Fibroblast of lung (primary cell): ENCODE measurements around the gene PCGF3. TPM values are rescaled to one million over a fixed set of nuclear protein-coding genes. Genes with fewer than 3 reads are reported as not detected.

Experiments used
- DNase-seq, 2 donors: peaks; one replicate each; pipeline versions ENCODE4 v3.0.0 to v3.0.0-alpha.2; 2010; ENCODE audit warnings: low read depth in 2 of 2
- H2AFZ ChIP-seq: 2 replicates; pipeline ENCODE4 v1.5.1; 2012; ENCODE audit warnings: low read length, control low read depth, inconsistent platforms
- H3K27ac ChIP-seq: 2 replicates; pipeline ENCODE4 v1.5.1; 2011; ENCODE audit warnings: low read length, control low read depth; ENCODE audit not compliant: insufficient read depth
- H3K27me3 ChIP-seq: 2 replicates; pipeline ENCODE4 v1.5.1; 2011; ENCODE audit warnings: mild to moderate bottlenecking, low read length; ENCODE audit not compliant: control insufficient read depth, insufficient read depth
- H3K36me3 ChIP-seq: 2 replicates; pipeline ENCODE4 v1.5.1; 2011; ENCODE audit warnings: low read length; ENCODE audit not compliant: control insufficient read depth, insufficient read depth
- H3K4me1 ChIP-seq: 2 replicates; pipeline ENCODE4 v1.5.1; 2011; ENCODE audit warnings: low read length; ENCODE audit not compliant: control insufficient read depth, insufficient read depth; ENCODE audit errors: extremely low read depth
- H3K4me2 ChIP-seq: 2 replicates; pipeline ENCODE4 v1.5.1; 2011; ENCODE audit warnings: low read length, control low read depth; ENCODE audit not compliant: insufficient read depth; ENCODE audit errors: extremely low read depth
- H3K4me3 ChIP-seq, 4 experiments: fragments of 200-600 bp in 1 of 4; sonication (generic) in 1 of 4; replicated peaks in 1 of 4; 2 replicates each; pipeline ENCODE4 v1.5.1; 2011 to 2016; ENCODE audit warnings: low read length in 4 of 4, low read depth in 3 of 4, mild to moderate bottlenecking in 3 of 4, control low read depth in 2 of 4, inconsistent platforms in 1 of 4, mixed read lengths in 1 of 4; ENCODE audit not compliant: insufficient read depth in 1 of 4; ENCODE audit errors: control extremely low read depth in 1 of 4
- H3K79me2 ChIP-seq: 2 replicates; pipeline ENCODE4 v1.5.1; 2012; ENCODE audit warnings: mild to moderate bottlenecking, low read length, inconsistent platforms; ENCODE audit not compliant: control insufficient read depth, insufficient read depth
- H3K9ac ChIP-seq: 2 replicates; pipeline ENCODE4 v1.5.1; 2011; ENCODE audit warnings: mild to moderate bottlenecking, low read length, control low read depth; ENCODE audit not compliant: insufficient read depth
- H3K9me3 ChIP-seq: 2 replicates; pipeline ENCODE4 v1.5.1; 2012; ENCODE audit warnings: low read depth, low read length; ENCODE audit not compliant: control insufficient read depth, insufficient read depth
- H4K20me1 ChIP-seq: 2 replicates; pipeline ENCODE4 v1.5.1; 2011; ENCODE audit warnings: low read length; ENCODE audit not compliant: control insufficient read depth, insufficient read depth; ENCODE audit errors: extremely low read depth
- EZH2 ChIP-seq: IDR thresholded peaks from 2 replicates; pipeline ENCODE4 v1.5.1; 2012; ENCODE audit warnings: low read length, control low read depth, mild to moderate bottlenecking; ENCODE audit errors: missing control alignments
- polyA plus RNA-seq, 2 donors: library from polyadenylated mRNA; depleted of rRNA in 1 of 2; stranded (reverse) in 1 of 2; unstranded in 1 of 2; fragments of >200 nt; gene quantifications; 2 replicates each; pipeline ENCODE4 v1.2.1, GENCODE V29; 2011 to 2012; ENCODE audit warnings: missing spikeins in 1 of 2
- total RNA-seq: library from RNA; depleted of rRNA; stranded (reverse); fragments of >200 nt; gene quantifications from 2 replicates; pipeline ENCODE4 v1.2.1, GENCODE V29; 2014
- TF ChIP-seq, protein P1 (sequence below), 2 donors: IDR thresholded peaks in 1 of 2; conservative IDR thresholded peaks in 1 of 2; 1 replicate in 1 of 2; 2 replicates in 1 of 2; pipeline ENCODE4 v1.5.1; 2011 to 2012; ENCODE audit warnings: low read length in 2 of 2, control low read depth in 1 of 2, inconsistent platforms in 1 of 2, low read depth in 1 of 2, mild to moderate bottlenecking in 1 of 2

PCGF3 gene
- total and polyA plus RNA-seq, 2 donors (not counting 1 experiment from before 2014, with no cell fraction given): 24.8 to 27.1 TPM

DNA sequence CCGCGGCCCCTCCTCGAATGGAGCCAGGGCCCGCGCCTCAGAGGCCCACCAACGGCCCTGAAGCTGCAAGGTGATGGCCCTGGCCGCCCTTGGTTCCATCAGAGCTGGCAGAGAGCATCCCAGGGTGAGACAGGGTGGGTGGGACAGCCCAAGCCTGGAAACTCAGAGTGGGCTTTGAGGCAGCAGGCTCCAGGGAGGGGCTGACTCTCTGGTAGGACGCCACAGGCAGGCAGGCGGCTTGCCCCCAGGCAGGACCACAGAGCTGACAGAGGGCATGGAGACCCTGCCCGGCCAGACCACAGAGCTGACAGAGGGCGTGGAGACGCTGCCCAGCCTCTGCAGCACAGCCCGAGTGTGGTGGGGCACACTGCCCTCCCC lies 26.5 kb upstream of the PCGF3 start:
- DNase-seq: no peak
- Histone ChIP-seq H3K9me3 (no peaks in the 10 kb centered on the region), H3K9ac (no peak overlapping the region), H3K79me2 (peaks cover 5% of the 10 kb centered on the region), H3K4me2 (no peak overlapping the region), H3K27me3 (no peaks in the 10 kb centered on the region), H3K27ac (no peak overlapping the region), H3K36me3 (peaks cover 2% of the 10 kb centered on the region), H3K4me1 (no peaks in the 10 kb centered on the region), H3K4me3 (no peak overlapping the region), H4K20me1 (no peaks in the 10 kb centered on the region), H2AFZ (no peak overlapping the region)
- no peak for TF ChIP-seq EZH2
- TF ChIP-seq, protein P1, sequence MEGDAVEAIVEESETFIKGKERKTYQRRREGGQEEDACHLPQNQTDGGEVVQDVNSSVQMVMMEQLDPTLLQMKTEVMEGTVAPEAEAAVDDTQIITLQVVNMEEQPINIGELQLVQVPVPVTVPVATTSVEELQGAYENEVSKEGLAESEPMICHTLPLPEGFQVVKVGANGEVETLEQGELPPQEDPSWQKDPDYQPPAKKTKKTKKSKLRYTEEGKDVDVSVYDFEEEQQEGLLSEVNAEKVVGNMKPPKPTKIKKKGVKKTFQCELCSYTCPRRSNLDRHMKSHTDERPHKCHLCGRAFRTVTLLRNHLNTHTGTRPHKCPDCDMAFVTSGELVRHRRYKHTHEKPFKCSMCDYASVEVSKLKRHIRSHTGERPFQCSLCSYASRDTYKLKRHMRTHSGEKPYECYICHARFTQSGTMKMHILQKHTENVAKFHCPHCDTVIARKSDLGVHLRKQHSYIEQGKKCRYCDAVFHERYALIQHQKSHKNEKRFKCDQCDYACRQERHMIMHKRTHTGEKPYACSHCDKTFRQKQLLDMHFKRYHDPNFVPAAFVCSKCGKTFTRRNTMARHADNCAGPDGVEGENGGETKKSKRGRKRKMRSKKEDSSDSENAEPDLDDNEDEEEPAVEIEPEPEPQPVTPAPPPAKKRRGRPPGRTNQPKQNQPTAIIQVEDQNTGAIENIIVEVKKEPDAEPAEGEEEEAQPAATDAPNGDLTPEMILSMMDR (conservative IDR thresholded peaks at IDR 0.05 in 1 of 2, IDR thresholded peaks at IDR 0.05 in 1 of 2; ENCODE audit: low read depth in 1 of 2, low read length in 2 of 2): no peak

DNA sequence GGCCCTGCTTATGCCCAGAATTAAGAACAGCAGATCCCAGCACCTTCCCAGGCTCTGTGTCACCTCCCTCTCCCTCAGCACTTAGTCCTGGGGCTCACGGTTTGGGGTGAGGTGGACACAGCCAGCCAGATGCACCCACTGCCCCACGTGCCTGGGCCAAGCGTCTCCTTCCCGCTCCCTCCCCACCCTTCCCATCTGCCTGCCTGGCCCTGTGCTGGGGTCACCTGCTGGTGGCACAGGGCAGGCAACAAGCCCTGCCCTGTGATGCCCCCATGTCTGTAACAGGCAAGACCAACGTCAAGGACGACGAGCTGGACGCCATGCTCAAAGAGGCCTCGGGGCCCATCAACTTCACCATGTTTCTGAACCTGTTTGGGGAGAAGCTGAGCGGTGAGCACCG lies 26.0 kb upstream of the PCGF3 start:
- H3K9me3 ChIP-seq: no peaks in the 10 kb centered on the region
- H3K9ac ChIP-seq: no peak overlapping the region
- H3K36me3 ChIP-seq: peaks cover 2% of the 10 kb centered on the region
- no peak for DNase-seq
- TF ChIP-seq EZH2: no peak
- TF ChIP-seq, protein P1 (conservative IDR thresholded peaks at IDR 0.05 in 1 of 2, IDR thresholded peaks at IDR 0.05 in 1 of 2; ENCODE audit: low read depth in 1 of 2, low read length in 2 of 2): no peak
- peaks cover 5% of the 10 kb centered on the region for H3K79me2 ChIP-seq
- no peak overlapping the region for H3K4me3 ChIP-seq
- H3K27me3 ChIP-seq: no peaks in the 10 kb centered on the region
- no peak overlapping the region for H3K27ac ChIP-seq
- H4K20me1 ChIP-seq: no peaks in the 10 kb centered on the region
- H3K4me1 ChIP-seq: no peaks in the 10 kb centered on the region
- no peak overlapping the region for H3K4me2 ChIP-seq
- H2AFZ ChIP-seq: no peak overlapping the region

DNA sequence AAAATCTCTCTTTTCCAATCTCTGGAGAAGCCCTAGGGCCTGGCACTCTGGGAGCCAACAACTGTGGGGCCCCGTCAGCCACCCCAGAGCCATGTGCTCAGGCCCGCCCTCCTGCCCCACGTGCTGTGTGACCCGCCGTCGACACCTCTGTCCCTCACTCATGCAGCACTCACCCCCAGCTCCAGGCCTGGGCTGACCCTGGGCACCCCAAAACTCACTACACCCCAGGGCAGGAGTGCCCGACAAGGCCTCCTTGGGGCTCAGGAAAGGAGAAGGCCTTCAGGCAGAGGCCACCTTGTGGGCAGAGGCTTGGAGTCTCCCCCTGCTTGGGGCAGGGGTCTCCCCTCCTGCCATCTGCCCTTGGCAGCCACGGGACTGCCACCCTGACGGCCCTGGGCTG lies 25.5 kb upstream of the PCGF3 start:
- Histone ChIP-seq H3K27me3 (no peaks in the 10 kb centered on the region), H3K4me3 (no peak overlapping the region), H2AFZ (no peak overlapping the region), H3K9me3 (no peaks in the 10 kb centered on the region), H3K27ac (no peak overlapping the region), H4K20me1 (no peaks in the 10 kb centered on the region), H3K36me3 (peaks cover 2% of the 10 kb centered on the region), H3K79me2 (peaks cover 3% of the 10 kb centered on the region), H3K4me2 (no peak overlapping the region), H3K9ac (peak overlapping the region; percentile 16), H3K4me1 (no peaks in the 10 kb centered on the region)
- TF ChIP-seq, protein P1 (conservative IDR thresholded peaks at IDR 0.05 in 1 of 2, IDR thresholded peaks at IDR 0.05 in 1 of 2; ENCODE audit: low read depth in 1 of 2, low read length in 2 of 2): no peak
- TF ChIP-seq EZH2: no peak
- DNase-seq: no peak
